Measurements from ENCODE around the gene UTY. TPM values are rescaled to one million over a fixed set of nuclear protein-coding genes. Genes with fewer than 3 reads are reported as not detected.

Gene UTY
- total RNA-seq, 1 experiment from 2014 or later = 5.9 TPM

DNA sequence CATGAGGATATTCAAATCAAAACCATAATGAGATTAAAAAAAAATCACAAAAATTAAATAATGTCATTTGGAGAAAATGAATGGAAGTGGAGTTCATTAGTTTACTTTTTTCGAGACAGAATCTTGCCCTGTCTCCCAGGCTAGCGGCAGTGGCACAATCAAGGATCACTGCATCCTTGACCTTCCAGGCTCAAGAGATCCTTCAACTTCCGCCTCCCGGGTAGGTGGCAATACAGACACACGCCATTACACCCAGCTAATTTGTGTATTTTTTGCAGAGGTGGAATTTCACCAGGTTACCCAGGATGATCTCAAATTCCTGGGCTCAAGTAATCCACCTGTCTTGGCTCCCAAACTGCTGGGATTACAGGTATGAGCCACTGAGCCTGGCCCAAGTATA, 236.1 kb downstream of the UTY start (continued):
- no peak for TF ChIP-seq SRF (IDR thresholded peaks at IDR 0.05; ENCODE audit: low read depth)
- no peak for TF ChIP-seq ZBTB33 (IDR thresholded peaks at IDR 0.05; ENCODE audit: extremely low read depth, insufficient replicate concordance, low read length)
- TF ChIP-seq YY1 (IDR thresholded peaks at IDR 0.05; ENCODE audit: extremely low read depth, insufficient replicate concordance, low read depth, low read length) = no peak
- TF ChIP-seq TCF7L2 (IDR thresholded peaks at IDR 0.05; ENCODE audit: borderline replicate concordance, extremely low read depth, insufficient read depth, insufficient read length) = no peak
- no peak for TF ChIP-seq ELF1 (IDR thresholded peaks at IDR 0.05; ENCODE audit: borderline replicate concordance, low read depth)

- Histone ChIP-seq H3K27me3 (ENCODE audit: insufficient read depth, low read length) (no peaks in the 10 kb centered on the region), H2AFZ (ENCODE audit: low read depth, low read length, poor library complexity, severe bottlenecking) (no peak overlapping the region), H3K4me2 (ENCODE audit: low read length) (no peak overlapping the region), H3K79me2 (ENCODE audit: insufficient read depth, low read length) (no peaks in the 10 kb centered on the region), H3K27ac (ENCODE audit: low read depth, low read length) (no peak overlapping the region), H3K36me3 (ENCODE audit: control insufficient read depth in 1 of 2, insufficient read depth in 2 of 2, low read length in 2 of 2) (no peaks in the 10 kb centered on the region), H3K9me2 (ENCODE audit: insufficient read depth) (no peaks in the 10 kb centered on the region), H3K9me3 (ENCODE audit: control insufficient read depth in 1 of 2, insufficient read depth in 1 of 2, low read depth in 1 of 2, low read length in 2 of 2) (no peaks in the 10 kb centered on the region), H3K9ac (ENCODE audit: low read length) (no peak overlapping the region), H3K4me1 (ENCODE audit: control insufficient read depth in 1 of 2, insufficient read depth in 2 of 2, low read length in 2 of 2) (no peaks in the 10 kb centered on the region), H3K4me3 (replicated peaks in 1 of 2; ENCODE audit: low read depth in 1 of 2, low read length in 2 of 2) (no peak overlapping the region), H4K20me1 (ENCODE audit: insufficient read depth) (no peaks in the 10 kb centered on the region)
- no TSS peak for BruUV-seq (replicated peaks)
- intact Hi-C loops (cut with micrococcal nuclease) = no loop called here
- TF ChIP-seq JUND (IDR thresholded peaks at IDR 0.05) (no peak), SIN3A (IDR thresholded peaks at IDR 0.05; ENCODE audit: low read depth) (no peak), CBX3 (IDR thresholded peaks at IDR 0.05; ENCODE audit: low read depth) (no peak), SP1 (IDR thresholded peaks at IDR 0.05; ENCODE audit: low read depth) (no peak), SRF (IDR thresholded peaks at IDR 0.05; ENCODE audit: low read depth) (no peak)
- TF ChIP-seq, protein P1, sequence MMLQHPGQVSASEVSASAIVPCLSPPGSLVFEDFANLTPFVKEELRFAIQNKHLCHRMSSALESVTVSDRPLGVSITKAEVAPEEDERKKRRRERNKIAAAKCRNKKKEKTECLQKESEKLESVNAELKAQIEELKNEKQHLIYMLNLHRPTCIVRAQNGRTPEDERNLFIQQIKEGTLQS (IDR thresholded peaks at IDR 0.05) = no peak
- ChIA-PET RAD21 (ENCODE audit: low non-redundant PET in 1 of 2, low total read pairs in 2 of 2, uncharacterized antibody in 2 of 2, unreplicated experiment in 2 of 2) (no interaction called here), POLR2A (no interaction called here), CTCF (no interaction called here)
- DNase-seq (ENCODE audit: low read depth, low spot score) (no peak), ATAC-seq (no peak)
Observed at GRCh38 chrY:13233901-13234300, 245.9 kb downstream of the UTY start.
